Measurements from ENCODE around the gene S100A8.
"Not testable (repeated sequence)": the region's sequence is repeated elsewhere in the genome, so short reads cannot be mapped to it uniquely, and the experiment has no call there.

The S100A8 gene

DNA sequence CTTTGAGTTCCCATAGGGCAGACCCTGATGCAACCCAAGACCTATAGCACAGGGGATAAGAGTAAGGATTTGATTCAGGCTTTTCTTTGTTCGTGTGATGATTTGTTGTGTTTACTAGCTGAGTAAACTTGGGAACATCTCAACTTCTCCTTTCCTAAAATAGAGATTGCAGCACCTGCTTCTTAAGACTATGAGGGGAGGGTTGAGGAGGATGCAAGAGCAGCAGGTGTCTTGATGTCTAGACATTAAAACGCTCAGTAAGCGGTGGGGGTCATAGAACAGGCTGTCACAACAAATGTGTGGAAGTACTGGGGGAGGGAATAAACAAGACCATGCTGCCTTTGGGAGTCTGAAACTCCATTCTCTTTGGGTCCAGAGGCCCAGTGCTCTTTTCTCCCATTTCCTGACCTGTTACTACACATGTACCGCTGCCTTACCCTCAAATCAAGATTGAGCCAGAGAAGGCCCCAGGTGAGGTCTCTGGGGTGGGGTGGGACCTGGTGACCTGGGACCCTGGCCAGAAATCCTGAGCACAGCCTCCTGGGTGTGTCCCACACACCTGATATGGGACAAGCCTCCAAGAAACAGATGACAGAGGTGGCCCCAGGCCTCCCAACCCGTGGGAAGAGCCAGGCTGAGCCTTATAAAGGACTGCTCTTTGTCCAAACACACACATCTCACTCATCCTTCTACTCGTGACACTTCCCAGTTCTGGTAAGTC lies 25.1 kb upstream of the S100A8 start, which contains the start of gene S100A7A:
S100A7A (plus strand) TSS at position 671 of the 721 bp plus-strand sequence. CDS start 1,563 bp downstream, outside the sequence.
- no peak for DNase-seq

GRCh38 chr1:153413961-153414360 lies 23.1 kb upstream of the S100A8 start:
- DNase-seq = not testable (repeated sequence)

- not testable (repeated sequence) for DNase-seq
Measured at GRCh38 chr1:153407274-153407673, 16.4 kb upstream of the S100A8 start.

GRCh38 chr1:153405825-153406599 lies 15.1 kb upstream of the S100A8 start:
- DNase-seq = not testable (repeated sequence)

GRCh38 chr1:153404768-153405167 lies 13.9 kb upstream of the S100A8 start:
- DNase-seq = peak; percentile 41 to 46

DNA sequence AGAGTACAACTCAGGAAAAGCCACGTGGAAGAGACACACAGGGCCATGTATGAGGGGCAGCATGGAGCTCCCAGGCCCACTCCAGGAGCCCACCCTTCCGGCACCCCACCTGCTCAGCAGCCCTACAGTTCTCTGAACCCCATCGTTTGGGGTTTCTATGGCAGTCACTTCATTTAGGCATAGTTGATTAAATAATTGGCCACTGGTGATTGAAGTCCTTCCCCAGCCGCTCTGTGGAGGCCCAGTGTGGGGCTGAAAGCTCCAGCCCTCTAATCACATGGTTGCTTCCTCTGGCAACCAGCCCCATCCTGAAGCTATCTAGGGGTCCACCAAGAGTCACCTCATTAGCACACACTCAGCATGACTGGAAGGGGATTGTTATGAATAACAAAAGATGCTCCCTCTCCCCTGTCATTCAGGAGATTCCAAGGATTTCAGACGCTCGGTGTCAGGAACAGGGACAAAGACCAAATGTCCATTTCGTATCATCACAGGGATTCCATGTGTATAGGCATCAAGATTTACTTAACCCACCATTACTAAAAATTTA lies 13.3 kb upstream of the S100A8 start:
- no peak for DNase-seq

DNA sequence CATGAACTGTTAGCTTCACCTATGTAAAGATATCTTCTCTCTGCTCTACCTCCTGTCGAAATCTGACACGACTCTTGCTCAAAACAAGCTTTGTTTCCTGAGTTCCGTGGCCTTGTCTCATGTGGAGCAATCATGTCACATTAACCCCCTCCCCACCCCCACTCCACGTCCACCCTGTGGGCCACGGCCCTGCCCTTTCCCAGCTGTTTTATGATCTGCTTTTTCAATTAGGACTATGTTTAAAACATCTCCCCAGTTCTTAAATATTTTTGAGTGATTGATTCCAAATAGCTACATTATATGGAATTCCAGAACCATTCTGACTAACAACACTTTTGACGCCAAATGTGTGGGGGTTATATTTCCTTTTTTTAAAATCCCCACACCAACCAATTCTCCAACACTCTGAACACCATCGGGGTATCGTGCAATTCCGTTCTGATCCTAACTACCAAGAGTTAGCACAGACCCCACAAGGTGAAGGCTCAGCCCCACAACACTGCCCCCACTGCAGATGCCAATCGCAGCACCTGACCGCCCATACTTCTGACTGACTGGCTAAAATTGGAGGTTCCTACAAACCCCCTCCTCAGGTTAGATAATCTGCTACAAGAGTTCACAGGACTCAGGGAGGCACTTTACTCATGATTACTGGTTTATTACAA lies 12.7 kb upstream of the S100A8 start:
- DNase-seq = no peak

GRCh38 chr1:153402226-153402625 lies 11.4 kb upstream of the S100A8 start:
- no peak for DNase-seq

- DNase-seq = no peak
Measured at GRCh38 chr1:153401461-153401860, 10.6 kb upstream of the S100A8 start.

- no peak for DNase-seq
Measured at GRCh38 chr1:153400244-153400643, 9.4 kb upstream of the S100A8 start.

- no peak for DNase-seq
Measured at GRCh38 chr1:153399401-153400055, 8.7 kb upstream of the S100A8 start.

DNA sequence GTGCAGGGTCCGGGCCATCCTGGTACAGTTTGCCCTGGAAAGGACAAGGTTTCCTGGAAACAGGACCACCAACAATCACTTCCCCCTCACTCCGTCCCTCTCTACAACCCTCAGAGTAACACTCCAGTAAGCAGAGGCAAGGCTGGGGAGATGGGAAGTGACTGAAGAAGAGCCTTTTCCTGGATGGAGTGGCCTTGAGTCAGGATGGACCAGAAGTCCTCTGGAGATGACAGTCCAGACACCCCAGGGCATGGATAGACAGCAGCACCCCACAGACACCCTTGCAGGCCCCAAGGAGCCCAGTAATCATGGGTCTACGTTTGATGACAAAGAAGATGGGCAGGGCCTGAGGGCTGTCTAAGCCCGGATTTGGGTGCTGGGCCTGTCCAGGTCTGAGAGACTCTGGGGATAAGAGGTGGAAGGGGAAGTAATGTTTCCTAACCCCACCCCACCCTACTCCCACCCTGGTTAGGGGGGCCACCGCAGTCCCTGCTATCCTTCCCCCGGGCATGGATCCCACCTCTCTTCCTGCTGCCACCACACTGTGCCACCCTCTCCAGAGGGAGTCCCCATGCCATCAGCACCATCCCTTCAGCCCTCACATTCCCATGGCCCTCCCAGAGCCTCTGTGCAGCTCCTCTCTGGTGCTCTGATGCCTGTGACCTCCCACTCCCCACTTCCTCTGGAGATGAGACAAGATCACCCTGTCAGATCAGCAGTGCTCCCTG lies 7.2 kb upstream of the S100A8 start:
- DNase-seq = no peak

GRCh38 chr1:153397051-153397923 lies 6.4 kb upstream of the S100A8 start:
- DNase-seq = no peak

- no peak for DNase-seq
Measured at GRCh38 chr1:153396461-153396860, 5.6 kb upstream of the S100A8 start.

DNA sequence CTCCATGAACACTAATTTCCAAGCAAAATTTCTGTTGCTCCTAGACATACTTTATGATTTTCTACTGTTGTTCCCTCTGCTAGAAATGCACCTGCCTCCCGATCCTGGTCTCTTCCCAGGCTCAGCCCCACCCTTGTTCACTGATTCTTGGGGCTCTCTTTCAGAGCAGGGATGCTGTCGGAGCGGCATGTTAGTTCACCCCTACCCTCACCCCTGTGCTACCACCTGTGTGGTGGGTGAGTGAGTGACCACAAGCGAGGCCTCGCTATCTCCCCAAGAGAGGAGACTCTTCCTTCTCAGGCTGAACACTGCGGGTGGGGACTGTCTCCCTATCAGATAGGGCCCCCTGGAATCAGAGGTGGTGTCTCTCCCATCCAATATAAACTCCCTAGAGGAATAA lies 4.9 kb upstream of the S100A8 start:
- no peak for DNase-seq

GRCh38 chr1:153395136-153395685 lies 4.3 kb upstream of the S100A8 start:
- no peak for DNase-seq

DNA sequence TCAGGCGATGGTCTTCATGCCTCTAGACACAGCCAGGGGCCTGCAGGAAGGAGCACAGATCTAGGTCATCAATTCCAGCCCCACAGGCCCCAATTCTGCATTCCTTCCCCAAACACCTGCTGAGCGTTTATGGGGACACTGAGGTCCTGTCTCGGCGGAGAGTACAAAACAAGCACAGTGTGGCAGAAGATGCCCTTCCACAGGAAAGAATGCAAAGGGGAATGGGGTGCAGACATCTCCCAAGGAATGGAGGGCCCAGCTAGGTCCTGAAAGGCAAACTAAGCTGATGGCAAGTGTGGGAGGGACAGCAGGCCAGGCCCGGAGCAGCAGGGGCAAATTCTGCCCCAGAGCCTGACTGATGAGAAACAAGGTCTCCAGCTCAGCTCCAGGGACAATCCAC lies 3.5 kb upstream of the S100A8 start:
- DNase-seq = no peak

DNA sequence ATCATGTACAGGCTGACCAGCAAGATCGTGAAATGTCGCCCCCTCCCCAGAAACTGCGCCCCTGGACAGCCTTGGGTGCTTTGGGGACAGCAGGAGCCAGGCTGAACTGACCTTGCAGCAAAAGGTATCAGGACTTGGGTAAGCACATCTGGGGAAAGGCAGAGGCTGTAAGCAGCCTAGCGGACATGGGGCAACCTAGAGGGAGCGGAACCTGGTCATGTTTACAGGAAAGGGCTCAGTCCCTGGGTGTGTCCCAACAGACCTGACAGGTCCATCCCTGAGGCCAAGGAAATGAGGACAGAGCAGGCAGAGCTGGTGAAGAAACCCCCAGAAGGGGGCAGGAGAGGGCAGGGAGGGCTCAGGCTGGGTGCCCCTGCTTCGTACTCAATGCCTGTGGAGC lies 3.1 kb upstream of the S100A8 start:
- DNase-seq = no peak

GRCh38 chr1:153392822-153393221 lies 1.9 kb upstream of the S100A8 start:
- DNase-seq = no peak

GRCh38 chr1:153392258-153392657 lies 1.4 kb upstream of the S100A8 start:
- DNase-seq = no peak
